Measurements from ENCODE around the gene CDC42BPB. TPM values are rescaled to one million over a fixed set of nuclear protein-coding genes. Genes with fewer than 3 reads are reported as not detected.

Gene CDC42BPB
- total RNA-seq, 1 experiment from 2014 or later, result 103 TPM

DNA sequence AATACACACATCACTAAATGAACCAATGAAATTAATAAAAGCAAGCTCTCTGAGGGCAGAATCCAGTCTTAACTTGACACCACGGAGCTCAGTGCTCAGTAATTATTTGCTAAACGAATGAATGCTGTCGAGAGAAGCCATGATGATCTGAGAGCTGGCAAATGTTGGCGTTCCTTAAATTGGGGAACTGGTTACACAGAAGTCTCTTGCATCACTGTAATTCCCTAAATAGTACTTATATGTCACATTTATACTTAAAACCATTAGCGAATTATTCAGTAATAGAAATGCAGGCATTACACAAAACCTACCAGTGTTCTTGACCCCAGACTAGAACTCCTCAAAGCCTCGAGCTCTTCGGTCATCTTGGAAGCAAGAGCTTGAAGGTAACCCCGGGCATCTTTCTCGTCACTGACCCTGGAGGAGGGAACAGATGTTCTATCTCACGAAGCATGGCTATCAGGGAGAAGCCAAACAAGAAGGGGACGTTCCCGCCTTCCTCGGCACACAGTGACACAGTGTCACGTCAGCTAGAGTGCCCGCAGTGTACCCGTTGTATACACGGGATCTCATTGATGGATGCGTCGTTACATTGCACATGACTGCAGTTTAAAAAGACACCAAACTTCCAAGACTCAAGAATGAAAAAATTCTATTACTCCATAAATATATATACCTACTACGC is 91.2 kb downstream of the CDC42BPB start:
- H2AK5ac ChIP-seq (ENCODE audit: insufficient read length, low read length), result no peak overlapping the region
- H3K27ac Mint-ChIP-seq, result 0 out of 7 replicates have a peak overlapping the region, but pooled peaks of 1 of the 3 experiments have one; percentile 25

More for the DNA sequence above, 91.2 kb downstream of the CDC42BPB start:
- no peaks in the 10 kb centered on the region for H3K27me3 Mint-ChIP-seq (ENCODE audit: low read depth)
- no peaks in the 10 kb centered on the region for H3K9me3 Mint-ChIP-seq
- H2BK5ac ChIP-seq (ENCODE audit: insufficient read length, low read length), result no peak overlapping the region
- H2BK15ac ChIP-seq (ENCODE audit: low read depth, low read length), result no peak overlapping the region
- no peak overlapping the region for H2BK12ac ChIP-seq (ENCODE audit: insufficient read length, low read depth, low read length)
- H3K4me3 Mint-ChIP-seq, result no peak overlapping the region
- no peaks in the 10 kb centered on the region for H4K20me1 ChIP-seq (ENCODE audit: control insufficient read depth, insufficient read depth, insufficient read length)
- H3K4me1 ChIP-seq (ENCODE audit: insufficient read depth, low read length), result no peaks in the 10 kb centered on the region
- H3K9ac ChIP-seq (ENCODE audit: extremely low read depth, insufficient read length, low read length), result no peak overlapping the region
- H3T11ph ChIP-seq (ENCODE audit: low read length), result no peak overlapping the region
- no peak overlapping the region for H3K56ac ChIP-seq (ENCODE audit: insufficient read length, low read depth, low read length)
- H3K36me3 Mint-ChIP-seq (ENCODE audit: insufficient read depth in 1 of 3, low read depth in 3 of 3), result peaks cover 48 to 97% (median 92%) of the 10 kb centered on the region in 3 experiments; a peak in 6 of 7 replicates
- H3K4me2 ChIP-seq (ENCODE audit: insufficient read depth, insufficient read length, low read length), result no peak overlapping the region
- no peak overlapping the region for H2BK120ac ChIP-seq (ENCODE audit: low read depth, low read length, poor library complexity, severe bottlenecking)
- no peak overlapping the region for H4K5ac ChIP-seq (ENCODE audit: insufficient read length, low read depth, low read length)
- H3K79me1 ChIP-seq (ENCODE audit: insufficient read depth, low read depth, low read length, poor library complexity, severe bottlenecking), result no peaks in the 10 kb centered on the region
- no peak overlapping the region for H3K18ac ChIP-seq (ENCODE audit: insufficient read length, low read depth, low read length)
- no peak overlapping the region for H4K91ac ChIP-seq (ENCODE audit: insufficient read length, low read depth, low read length)
- H3K79me2 ChIP-seq (ENCODE audit: insufficient read depth, low read length), result no peaks in the 10 kb centered on the region
- H3K4me1 Mint-ChIP-seq, result no peaks in the 10 kb centered on the region
- WGBS (ENCODE audit: extremely low coverage, insufficient read length, low lambda C conversion rate), result 100% methylated on average over 1 of the region's 20 CpGs
- no peak overlapping the region for H3K14ac ChIP-seq (ENCODE audit: insufficient read depth, low read length)
- H3K23me2 ChIP-seq (ENCODE audit: insufficient read length, low read depth, low read length, poor library complexity, severe bottlenecking), result no peaks in the 10 kb centered on the region
- TF ChIP-seq, protein P1, sequence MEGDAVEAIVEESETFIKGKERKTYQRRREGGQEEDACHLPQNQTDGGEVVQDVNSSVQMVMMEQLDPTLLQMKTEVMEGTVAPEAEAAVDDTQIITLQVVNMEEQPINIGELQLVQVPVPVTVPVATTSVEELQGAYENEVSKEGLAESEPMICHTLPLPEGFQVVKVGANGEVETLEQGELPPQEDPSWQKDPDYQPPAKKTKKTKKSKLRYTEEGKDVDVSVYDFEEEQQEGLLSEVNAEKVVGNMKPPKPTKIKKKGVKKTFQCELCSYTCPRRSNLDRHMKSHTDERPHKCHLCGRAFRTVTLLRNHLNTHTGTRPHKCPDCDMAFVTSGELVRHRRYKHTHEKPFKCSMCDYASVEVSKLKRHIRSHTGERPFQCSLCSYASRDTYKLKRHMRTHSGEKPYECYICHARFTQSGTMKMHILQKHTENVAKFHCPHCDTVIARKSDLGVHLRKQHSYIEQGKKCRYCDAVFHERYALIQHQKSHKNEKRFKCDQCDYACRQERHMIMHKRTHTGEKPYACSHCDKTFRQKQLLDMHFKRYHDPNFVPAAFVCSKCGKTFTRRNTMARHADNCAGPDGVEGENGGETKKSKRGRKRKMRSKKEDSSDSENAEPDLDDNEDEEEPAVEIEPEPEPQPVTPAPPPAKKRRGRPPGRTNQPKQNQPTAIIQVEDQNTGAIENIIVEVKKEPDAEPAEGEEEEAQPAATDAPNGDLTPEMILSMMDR (conservative IDR thresholded peaks at IDR 0.05), result no peak
- no peak overlapping the region for H3K27ac ChIP-seq (ENCODE audit: insufficient read length, low read depth, low read length)
- no peak overlapping the region for H2AFZ ChIP-seq (ENCODE audit: low read length)
- no peak overlapping the region for H3K23ac ChIP-seq (ENCODE audit: insufficient read length, low read depth, low read length)
- H3K27me3 ChIP-seq (ENCODE audit: insufficient read depth, low read length), result no peaks in the 10 kb centered on the region
- H3K9me3 ChIP-seq (ENCODE audit: control insufficient read depth, low read depth, low read length), result no peaks in the 10 kb centered on the region
- DNase-seq, result no peak
- H2BK20ac ChIP-seq (ENCODE audit: low read depth, low read length, poor library complexity, severe bottlenecking), result no peak overlapping the region
- H4K8ac ChIP-seq (replicated peaks; ENCODE audit: insufficient read length, low read depth, low read length), result no peak overlapping the region
- H3K4ac ChIP-seq (ENCODE audit: low read depth, low read length), result no peak overlapping the region

Data from H9 (cell line).